HG03196 (cell line): Measurements from ENCODE around the gene HOXA6.

ENCODE experiments used
- ATAC-seq: cut with Tn5 transposase; IDR thresholded peaks from one replicate; pipeline ENCODE4 v1.9.1; 2021; ENCODE audit not compliant: unreplicated experiment

The HOXA6 gene

GRCh38 chr7:27147199-27148030, at the start of gene HOXA6:
Gene HOXA6, minus strand, starts transcription at chr7:27147774. Its CDS starts 25 bp downstream, at chr7:27147749.
- ATAC-seq = no peak

- no peak for ATAC-seq
These were observed 48.8 kb upstream of the HOXA6 start for GRCh38 chr7:27196287-27196767.

- no peak for ATAC-seq
These were observed 47.3 kb upstream of the HOXA6 start for GRCh38 chr7:27194686-27195379.

- no peak for ATAC-seq
These were observed 46.4 kb upstream of the HOXA6 start for GRCh38 chr7:27194002-27194352.

GRCh38 chr7:27193335-27194001, 45.9 kb upstream of the HOXA6 start:
- ATAC-seq = no peak

GRCh38 chr7:27192546-27193334, 45.2 kb upstream of the HOXA6 start:
- ATAC-seq = no peak

GRCh38 chr7:27191833-27192545, 44.4 kb upstream of the HOXA6 start:
- ATAC-seq = no peak

GRCh38 chr7:27191161-27191731, 43.7 kb upstream of the HOXA6 start:
- ATAC-seq = no peak

- no peak for ATAC-seq
These were observed 42.6 kb upstream of the HOXA6 start for GRCh38 chr7:27189997-27190748.

- no peak for ATAC-seq
These were observed 41.9 kb upstream of the HOXA6 start for GRCh38 chr7:27189295-27189996.

GRCh38 chr7:27188386-27189294, 41.1 kb upstream of the HOXA6 start:
- no peak for ATAC-seq

GRCh38 chr7:27187475-27188385, 40.2 kb upstream of the HOXA6 start:
- no peak for ATAC-seq

GRCh38 chr7:27186668-27187474, 39.3 kb upstream of the HOXA6 start:
- ATAC-seq = no peak

- no peak for ATAC-seq
These were observed 38.5 kb upstream of the HOXA6 start for GRCh38 chr7:27185854-27186667.
